ENCODE results near the gene LLGL2.

- TF ChIP-seq POLR2AphosphoS5 (IDR thresholded peaks at IDR 0.05; ENCODE audit: low read depth, low read length) (no peak), TAF1 (IDR thresholded peaks at IDR 0.05; ENCODE audit: borderline replicate concordance, insufficient read depth, low read length) (no peak), SIN3A (IDR thresholded peaks at IDR 0.05; ENCODE audit: borderline replicate concordance, insufficient read depth, low read length) (no peak)
Measured at GRCh38 chr17:75498039-75498725, 27.3 kb upstream of the LLGL2 start.

Data from PFSK-1 (cell line).